Keratinocyte (primary cell): ENCODE results near the gene DNAJC7. TPM values are rescaled to one million over a fixed set of nuclear protein-coding genes. Genes with fewer than 3 reads are reported as not detected.

ENCODE experiments used
- DNase-seq: peaks from one replicate; pipeline ENCODE4 v3.0.0-alpha.2; 2011; ENCODE audit warnings: low read depth, missing footprints, low spot score
- FAIRE-seq: peaks from 2 replicates; lab custom pipeline; 2011; peaks lifted over from hg19 to GRCh38; lab: Jason Lieb, UNC
- H2AFZ ChIP-seq: 2 replicates; pipeline ENCODE4 v1.6.0; 2012; ENCODE audit warnings: low read length, control low read depth, inconsistent platforms; ENCODE audit not compliant: control insufficient read depth
- H3K27ac ChIP-seq: 2 replicates; pipeline ENCODE4 v1.5.1; 2011; ENCODE audit warnings: low read length; ENCODE audit not compliant: control insufficient read depth, insufficient read depth
- H3K27me3 ChIP-seq: 3 replicates; pipeline ENCODE4 v1.6.0; 2011; ENCODE audit warnings: low read length; ENCODE audit not compliant: control insufficient read depth, insufficient read depth; ENCODE audit errors: extremely low read depth
- H3K36me3 ChIP-seq, 2 experiments: 2 replicates in 1 of 2; 3 replicates in 1 of 2; pipeline ENCODE4 v1.5.1; 2011; ENCODE audit warnings: low read length in 2 of 2, mild to moderate bottlenecking in 1 of 2; ENCODE audit not compliant: control insufficient read depth in 2 of 2, insufficient read depth in 2 of 2; ENCODE audit errors: extremely low read depth in 1 of 2
- H3K4me1 ChIP-seq: 3 replicates; pipeline ENCODE4 v1.5.1; 2011; ENCODE audit warnings: low read length; ENCODE audit not compliant: control insufficient read depth, insufficient read depth; ENCODE audit errors: extremely low read depth
- H3K4me2 ChIP-seq: 3 replicates; pipeline ENCODE4 v1.6.0; 2011; ENCODE audit warnings: low read depth, low read length; ENCODE audit not compliant: control insufficient read depth, insufficient read depth; ENCODE audit errors: extremely low read depth
- H3K4me3 ChIP-seq, 3 experiments: fragments of 200-600 bp in 1 of 3; sonication (generic) in 1 of 3; 2 replicates in 2 of 3; 3 replicates in 1 of 3; pipeline ENCODE4 v1.5.1; 2011 to 2016; ENCODE audit warnings: low read length in 3 of 3, mild to moderate bottlenecking in 3 of 3, control low read depth in 2 of 3, inconsistent platforms in 1 of 3, low read depth in 1 of 3, mixed read lengths in 1 of 3, mixed run types in 1 of 3, moderate library complexity in 1 of 3; ENCODE audit not compliant: control insufficient read depth in 2 of 3, insufficient read depth in 2 of 3; ENCODE audit errors: extremely low read depth in 1 of 3
- H3K79me2 ChIP-seq: 2 replicates; pipeline ENCODE4 v1.6.0; 2012; ENCODE audit warnings: low read length; ENCODE audit not compliant: control insufficient read depth, insufficient read depth
- H3K9ac ChIP-seq: 3 replicates; pipeline ENCODE4 v1.6.0; 2011; ENCODE audit warnings: low read length; ENCODE audit not compliant: control insufficient read depth, insufficient read depth; ENCODE audit errors: extremely low read depth
- H3K9me1 ChIP-seq: 3 replicates; pipeline ENCODE4 v1.6.0; 2011; ENCODE audit warnings: low read length; ENCODE audit not compliant: control insufficient read depth, insufficient read depth; ENCODE audit errors: extremely low read depth
- H3K9me3 ChIP-seq: 2 replicates; pipeline ENCODE4 v1.5.1; 2012; ENCODE audit warnings: low read depth, low read length; ENCODE audit not compliant: control insufficient read depth
- H4K20me1 ChIP-seq: 3 replicates; pipeline ENCODE4 v1.6.0; 2011; ENCODE audit warnings: low read length; ENCODE audit not compliant: control insufficient read depth, insufficient read depth; ENCODE audit errors: extremely low read depth
- EZH2 ChIP-seq: IDR thresholded peaks from one replicate; pipeline ENCODE4 v1.6.1; 2012; ENCODE audit warnings: inconsistent platforms, mild to moderate bottlenecking, low read length, moderate library complexity
- dilution Hi-C: fragments of 300-500 bp; cut with MboI; formaldehyde crosslinking; loops from one replicate; pipeline ENCODE4 v1.7.0; 2020; ENCODE audit warnings: low sequenced_read_pairs; ENCODE audit not compliant: extremely low pct_ligation_motif_present
- polyA plus RNA-seq, 5 experiments: library from polyadenylated mRNA; depleted of rRNA in 3 of 5; stranded (reverse) in 3 of 5; stranded (forward) in 1 of 5; unstranded in 1 of 5; fragments of >200 nt; gene quantifications; 1 replicate in 1 of 5; 2 replicates in 3 of 5; 3 replicates in 1 of 5; pipeline versions ENCODE4 v1.2.1 to v1.2.3, GENCODE V29; 2011 to 2012; ENCODE audit warnings: missing spikeins in 2 of 5, low read depth in 1 of 5, low replicate concordance in 1 of 5
- TF ChIP-seq, protein P1 (sequence below), 3 experiments: IDR thresholded peaks in 1 of 3; conservative IDR thresholded peaks in 1 of 3; optimal IDR thresholded peaks in 1 of 3; 2 replicates in 2 of 3; 3 replicates in 1 of 3; pipeline versions ENCODE3 to v1.5.1; 2011; ENCODE audit warnings: low read length in 3 of 3, mild to moderate bottlenecking in 3 of 3, moderate library complexity in 2 of 3, control low read depth in 1 of 3, inconsistent platforms in 1 of 3; ENCODE audit not compliant: insufficient read depth in 2 of 3; ENCODE audit errors: extremely low read depth in 1 of 3

The DNAJC7 gene
- polyA plus RNA-seq, 1 donor (not counting 4 experiments of a cell fraction or from before 2014, with no cell fraction given), result 82.5 TPM

DNA sequence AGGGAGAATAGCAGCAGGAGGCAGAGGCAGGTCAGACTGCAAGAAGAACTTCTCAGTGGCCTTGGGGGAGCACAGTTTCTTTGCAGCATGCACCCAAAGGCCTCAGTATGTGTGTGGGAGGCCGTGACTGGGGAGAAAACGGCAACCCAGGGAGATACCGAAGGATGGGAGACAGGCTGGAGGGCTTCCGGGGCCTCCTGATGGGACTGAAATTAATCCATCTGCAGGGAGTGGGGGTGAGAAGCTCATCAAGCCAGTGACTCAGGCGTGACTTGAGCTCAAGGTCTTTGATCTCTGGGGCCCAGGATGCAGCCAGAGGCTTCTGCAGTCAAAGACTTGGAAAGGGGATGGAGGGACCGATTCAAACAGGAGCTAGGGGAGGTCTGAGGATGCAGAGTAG lies 38.3 kb upstream of the DNAJC7 start:
- TF ChIP-seq, protein P1, sequence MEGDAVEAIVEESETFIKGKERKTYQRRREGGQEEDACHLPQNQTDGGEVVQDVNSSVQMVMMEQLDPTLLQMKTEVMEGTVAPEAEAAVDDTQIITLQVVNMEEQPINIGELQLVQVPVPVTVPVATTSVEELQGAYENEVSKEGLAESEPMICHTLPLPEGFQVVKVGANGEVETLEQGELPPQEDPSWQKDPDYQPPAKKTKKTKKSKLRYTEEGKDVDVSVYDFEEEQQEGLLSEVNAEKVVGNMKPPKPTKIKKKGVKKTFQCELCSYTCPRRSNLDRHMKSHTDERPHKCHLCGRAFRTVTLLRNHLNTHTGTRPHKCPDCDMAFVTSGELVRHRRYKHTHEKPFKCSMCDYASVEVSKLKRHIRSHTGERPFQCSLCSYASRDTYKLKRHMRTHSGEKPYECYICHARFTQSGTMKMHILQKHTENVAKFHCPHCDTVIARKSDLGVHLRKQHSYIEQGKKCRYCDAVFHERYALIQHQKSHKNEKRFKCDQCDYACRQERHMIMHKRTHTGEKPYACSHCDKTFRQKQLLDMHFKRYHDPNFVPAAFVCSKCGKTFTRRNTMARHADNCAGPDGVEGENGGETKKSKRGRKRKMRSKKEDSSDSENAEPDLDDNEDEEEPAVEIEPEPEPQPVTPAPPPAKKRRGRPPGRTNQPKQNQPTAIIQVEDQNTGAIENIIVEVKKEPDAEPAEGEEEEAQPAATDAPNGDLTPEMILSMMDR (optimal IDR thresholded peaks at IDR 0.05 in 1 of 3, IDR thresholded peaks at IDR 0.05 in 1 of 3, conservative IDR thresholded peaks at IDR 0.05 in 1 of 3; ENCODE audit: extremely low read depth in 1 of 3, insufficient read depth in 2 of 3, low read length in 3 of 3), result no peak
- no peak for TF ChIP-seq EZH2
- Histone ChIP-seq H3K27me3 (peaks cover 20% of the 10 kb centered on the region), H3K4me3 (no peak overlapping the region), H3K4me2 (no peak overlapping the region), H3K79me2 (no peaks in the 10 kb centered on the region), H3K4me1 (peaks cover 2% of the 10 kb centered on the region), H3K9ac (no peak overlapping the region), H3K27ac (no peak overlapping the region), H3K9me1 (no peaks in the 10 kb centered on the region), H4K20me1 (no peaks in the 10 kb centered on the region), H2AFZ (no peak overlapping the region), H3K9me3 (no peaks in the 10 kb centered on the region), H3K36me3 (no peaks in the 10 kb centered on the region)
- dilution Hi-C loops, result no loop called here
- DNase-seq, result no peak
- no peak for FAIRE-seq

- peaks cover 21% of the 10 kb centered on the region for H3K27me3 ChIP-seq
- H3K4me1 ChIP-seq, result peaks cover 4% of the 10 kb centered on the region
- H3K9ac ChIP-seq, result no peak overlapping the region
- no peak overlapping the region for H3K4me2 ChIP-seq
- no peaks in the 10 kb centered on the region for H3K36me3 ChIP-seq
- no peak overlapping the region for H3K27ac ChIP-seq
- no peaks in the 10 kb centered on the region for H3K79me2 ChIP-seq
- no peak overlapping the region for H3K4me3 ChIP-seq
- no peaks in the 10 kb centered on the region for H3K9me1 ChIP-seq
- H4K20me1 ChIP-seq, result no peaks in the 10 kb centered on the region
- no peak overlapping the region for H2AFZ ChIP-seq
- FAIRE-seq, result no peak
- no peaks in the 10 kb centered on the region for H3K9me3 ChIP-seq
- TF ChIP-seq, protein P1 (optimal IDR thresholded peaks at IDR 0.05 in 1 of 3, IDR thresholded peaks at IDR 0.05 in 1 of 3, conservative IDR thresholded peaks at IDR 0.05 in 1 of 3; ENCODE audit: extremely low read depth in 1 of 3, insufficient read depth in 2 of 3, low read length in 3 of 3), result no peak
- no peak for TF ChIP-seq EZH2
- dilution Hi-C loops, result no loop called here
- DNase-seq, result no peak
These were observed 37.8 kb upstream of the DNAJC7 start for GRCh38 chr17:42055027-42055426.
